DOHH2 (cell line): ENCODE results near the gene USB1.
"Not testable (repeated sequence)": the region's sequence is repeated elsewhere in the genome, so short reads cannot be mapped to it uniquely, and the experiment has no call there.

ENCODE experiments used
- H3F3A ChIP-seq: fragments of 200-600 bp; sonication (generic), shearing (Covaris generic); 2 replicates; pipeline ENCODE4 v1.6.0; 2016; ENCODE audit warnings: antibody characterized with exemption, mild to moderate bottlenecking; ENCODE audit not compliant: control insufficient read depth, insufficient read depth
- H3K27ac ChIP-seq: fragments of 200-600 bp; sonication (generic); 2 replicates; pipeline ENCODE4 v1.5.1; 2014; ENCODE audit warnings: low read depth, mild to moderate bottlenecking, low read length, moderate library complexity
- H3K27me3 ChIP-seq: fragments of 200-600 bp; sonication (generic); 2 replicates; pipeline ENCODE4 v1.6.1; 2014; ENCODE audit warnings: mild to moderate bottlenecking, low read length, mixed read lengths; ENCODE audit not compliant: control insufficient read depth
- H3K36me3 ChIP-seq: fragments of 200-600 bp; sonication (generic); 2 replicates; pipeline ENCODE4 v1.6.1; 2014; ENCODE audit warnings: mild to moderate bottlenecking, low read length, moderate library complexity, mixed read lengths; ENCODE audit not compliant: control insufficient read depth
- H3K4me1 ChIP-seq: fragments of 200-600 bp; sonication (generic); 2 replicates; pipeline ENCODE4 v1.6.1; 2014; ENCODE audit warnings: mild to moderate bottlenecking, low read length, mixed read lengths; ENCODE audit not compliant: control insufficient read depth
- H3K4me2 ChIP-seq: fragments of 200-600 bp; sonication (generic); 2 replicates; pipeline ENCODE4 v1.6.0; 2014; ENCODE audit warnings: mild to moderate bottlenecking, low read length, moderate library complexity
- H3K4me3 ChIP-seq: fragments of 200-600 bp; sonication (generic); 2 replicates; pipeline ENCODE4 v1.5.1; 2014; ENCODE audit warnings: mild to moderate bottlenecking, low read length, mixed read lengths
- H3K79me2 ChIP-seq: fragments of 200-600 bp; sonication (generic); 2 replicates; pipeline ENCODE4 v1.6.1; 2014; ENCODE audit warnings: mild to moderate bottlenecking, low read length, mixed read lengths; ENCODE audit not compliant: control insufficient read depth
- H3K9me2 ChIP-seq: fragments of 200-600 bp; sonication (generic); replicated peaks from 2 replicates; pipeline ENCODE4 v1.6.1; 2014; ENCODE audit warnings: mild to moderate bottlenecking, low read length, mixed read lengths; ENCODE audit not compliant: control insufficient read depth
- H3K9me3 ChIP-seq: fragments of 200-600 bp; sonication (generic); 2 replicates; pipeline ENCODE4 v1.6.1; 2014; ENCODE audit warnings: antibody characterized with exemption, low read length, mixed read lengths; ENCODE audit not compliant: control insufficient read depth, insufficient read depth
- H4K20me1 ChIP-seq: fragments of 200-600 bp; sonication (generic); 2 replicates; pipeline ENCODE4 v1.6.0; 2014; ENCODE audit warnings: low read depth, mild to moderate bottlenecking, antibody characterized with exemption, low read length, moderate library complexity; ENCODE audit not compliant: control insufficient read depth, insufficient read depth
- CTCF ChIP-seq: fragments of 200-600 bp; sonication (generic); IDR thresholded peaks from one replicate; pipeline ENCODE4 v1.5.1; 2014; ENCODE audit warnings: antibody characterized with exemption, mild to moderate bottlenecking, low read depth, low read length; ENCODE audit not compliant: poor library complexity, severe bottlenecking
- EZH2phosphoT487 ChIP-seq: fragments of 200-600 bp; sonication (generic); IDR thresholded peaks from 2 replicates; pipeline ENCODE4 v1.6.1; 2017; ENCODE audit warnings: borderline replicate concordance, mild to moderate bottlenecking, antibody characterized with exemption, low read length, moderate library complexity, mixed read lengths

The USB1 gene

GRCh38 chr16:57977418-57978069 lies 23.7 kb upstream of the USB1 start:
- no peak overlapping the region for H3K4me3 ChIP-seq
- H3K4me2 ChIP-seq, result no peak overlapping the region
- H3F3A ChIP-seq, result no peaks in the 10 kb centered on the region
- no peaks in the 10 kb centered on the region for H3K36me3 ChIP-seq
- no peaks in the 10 kb centered on the region for H3K79me2 ChIP-seq
- H3K27ac ChIP-seq, result no peak overlapping the region
- H3K9me3 ChIP-seq, result no peaks in the 10 kb centered on the region
- peaks cover 4% of the 10 kb centered on the region for H3K4me1 ChIP-seq
- H3K9me2 ChIP-seq, result no peaks in the 10 kb centered on the region
- H3K27me3 ChIP-seq, result peaks cover 8% of the 10 kb centered on the region
- no peaks in the 10 kb centered on the region for H4K20me1 ChIP-seq
- TF ChIP-seq CTCF, result no peak
- no peak for TF ChIP-seq EZH2phosphoT487

GRCh38 chr16:57978070-57978465 lies 23.1 kb upstream of the USB1 start:
- not testable (repeated sequence) for H3K79me2 ChIP-seq, H3K4me3 ChIP-seq, H3F3A ChIP-seq, H3K9me3 ChIP-seq, H3K27ac ChIP-seq, H4K20me1 ChIP-seq, H3K4me2 ChIP-seq, H3K27me3 ChIP-seq, H3K36me3 ChIP-seq, H3K4me1 ChIP-seq, H3K9me2 ChIP-seq

- Histone ChIP-seq H3K4me2 (no peak overlapping the region), H3K9me3 (no peaks in the 10 kb centered on the region), H3K4me3 (no peak overlapping the region), H4K20me1 (no peaks in the 10 kb centered on the region), H3K27me3 (peaks cover 8% of the 10 kb centered on the region), H3K36me3 (no peaks in the 10 kb centered on the region), H3K4me1 (peaks cover 4% of the 10 kb centered on the region), H3F3A (no peaks in the 10 kb centered on the region), H3K79me2 (no peaks in the 10 kb centered on the region), H3K9me2 (no peaks in the 10 kb centered on the region), H3K27ac (no peak overlapping the region)
- TF ChIP-seq EZH2phosphoT487 (no peak), CTCF (no peak)
Observed at GRCh38 chr16:57979006-57979585, 22.1 kb upstream of the USB1 start.

- TF ChIP-seq CTCF (no peak), EZH2phosphoT487 (no peak)
- no peaks in the 10 kb centered on the region for H3K79me2 ChIP-seq
- no peaks in the 10 kb centered on the region for H3F3A ChIP-seq
- H4K20me1 ChIP-seq, result no peaks in the 10 kb centered on the region
- no peak overlapping the region for H3K27ac ChIP-seq
- peaks cover 4% of the 10 kb centered on the region for H3K4me1 ChIP-seq
- H3K9me3 ChIP-seq, result no peaks in the 10 kb centered on the region
- no peak overlapping the region for H3K4me2 ChIP-seq
- H3K9me2 ChIP-seq, result no peaks in the 10 kb centered on the region
- no peak overlapping the region for H3K4me3 ChIP-seq
- peaks cover 8% of the 10 kb centered on the region for H3K27me3 ChIP-seq
- no peaks in the 10 kb centered on the region for H3K36me3 ChIP-seq
Observed at GRCh38 chr16:57981636-57982035, 19.6 kb upstream of the USB1 start.
